Measurements from ENCODE around the gene CCDC6.
"Not testable (repeated sequence)": the region's sequence is repeated elsewhere in the genome, so short reads cannot be mapped to it uniquely, and the experiment has no call there.

The CCDC6 gene

DNA sequence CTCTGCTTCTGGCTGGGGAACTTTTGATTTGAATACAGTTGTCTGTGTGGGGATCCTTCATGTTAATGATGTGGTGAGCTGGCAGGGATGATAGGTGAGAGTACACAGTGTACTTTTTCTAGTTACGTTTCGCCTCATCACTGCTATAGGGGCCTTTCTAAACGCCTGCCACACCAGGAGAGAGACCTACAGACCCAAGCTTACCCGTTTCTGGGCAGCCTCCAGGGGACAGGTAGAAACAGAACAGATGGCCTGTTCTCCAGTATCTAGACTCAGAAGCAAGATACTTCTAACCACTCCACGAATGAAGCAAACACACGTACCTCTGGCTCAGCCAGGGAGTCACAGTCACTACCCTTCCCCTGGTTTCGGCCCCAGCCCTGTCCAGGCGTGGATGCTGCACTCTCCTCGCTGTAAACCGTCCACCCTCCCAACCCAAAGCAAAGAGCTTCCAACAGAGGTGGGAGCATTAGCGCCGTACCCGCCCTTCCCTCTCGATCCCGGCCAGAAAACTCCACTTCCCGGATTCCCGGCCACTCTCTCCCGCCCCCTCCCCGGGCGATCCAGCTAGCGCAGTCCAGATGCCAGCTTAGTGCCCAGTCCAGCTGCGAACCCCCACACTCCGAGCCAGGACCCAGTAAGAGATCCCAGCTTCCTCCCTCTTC, 1.2 kb downstream of the CCDC6 start:
- peak; percentile 19 for DNase-seq

DNA sequence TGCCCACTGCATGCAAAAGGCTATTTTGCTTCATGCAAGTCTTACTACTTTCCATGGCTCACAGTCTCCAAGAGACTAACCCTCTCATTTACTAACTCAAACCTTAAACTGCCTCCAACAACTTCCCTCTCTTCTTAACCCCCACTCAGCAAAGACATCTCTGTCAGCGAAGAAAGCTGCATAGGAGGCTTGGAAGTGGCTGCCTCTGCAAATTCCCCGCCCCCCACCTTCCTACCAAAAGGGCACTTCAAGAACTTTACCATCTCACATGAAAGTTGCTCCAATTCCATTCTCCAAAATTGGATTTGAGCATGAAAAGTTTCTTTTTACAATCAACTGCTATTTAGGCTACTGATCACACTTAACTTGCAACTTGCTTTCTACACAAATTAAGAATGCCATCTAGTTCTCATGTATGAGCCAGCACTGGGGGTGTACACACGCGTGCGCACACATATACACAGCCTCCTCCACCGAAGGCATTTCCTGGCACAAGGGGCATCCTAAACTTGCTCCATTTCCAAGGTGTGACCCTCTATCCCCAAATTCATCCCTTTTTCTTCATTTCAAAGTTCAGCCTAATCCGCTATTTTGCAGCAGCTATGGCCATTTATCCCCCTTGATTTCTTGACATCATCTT, 1.8 kb downstream of the CCDC6 start:
- DNase-seq, result no peak

DNA sequence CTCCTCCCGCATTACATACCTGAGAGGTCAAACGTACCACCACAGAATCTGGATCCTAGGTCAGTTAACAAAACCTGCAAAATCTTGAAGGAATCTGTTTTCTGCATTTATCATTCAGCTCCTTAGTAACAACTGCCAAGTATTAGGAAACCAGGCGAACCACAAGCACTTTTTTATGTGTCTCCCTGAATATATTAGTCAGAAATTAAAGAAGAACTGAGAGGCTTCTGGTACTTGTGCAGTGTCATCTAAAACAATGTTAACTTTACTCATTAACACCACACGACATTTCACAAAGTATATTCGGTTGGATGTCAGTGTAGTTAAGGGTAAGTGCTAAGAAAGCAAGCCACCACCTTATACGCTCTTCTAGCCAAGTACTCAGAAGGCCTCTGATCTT, 2.5 kb downstream of the CCDC6 start:
- DNase-seq, result no peak

DNA sequence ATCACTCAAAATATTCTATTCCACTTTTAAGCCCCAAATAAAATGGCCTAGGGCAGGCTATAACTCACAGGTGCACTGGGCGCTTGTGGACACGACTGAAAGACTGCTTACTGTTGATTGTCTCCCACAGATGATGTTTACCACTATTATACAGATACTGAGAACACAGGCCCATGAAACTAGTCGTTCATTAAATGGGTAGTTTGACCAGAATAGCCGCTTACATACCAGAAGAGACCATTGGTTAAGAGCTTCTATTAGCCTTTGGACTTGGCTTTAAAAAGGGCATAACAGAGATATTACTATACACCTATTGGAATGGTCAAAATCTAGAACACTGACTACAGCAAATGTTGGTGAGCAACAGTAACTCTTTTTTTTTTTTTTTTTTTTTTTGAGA, 4.3 kb downstream of the CCDC6 start:
- no peak for DNase-seq

DNA sequence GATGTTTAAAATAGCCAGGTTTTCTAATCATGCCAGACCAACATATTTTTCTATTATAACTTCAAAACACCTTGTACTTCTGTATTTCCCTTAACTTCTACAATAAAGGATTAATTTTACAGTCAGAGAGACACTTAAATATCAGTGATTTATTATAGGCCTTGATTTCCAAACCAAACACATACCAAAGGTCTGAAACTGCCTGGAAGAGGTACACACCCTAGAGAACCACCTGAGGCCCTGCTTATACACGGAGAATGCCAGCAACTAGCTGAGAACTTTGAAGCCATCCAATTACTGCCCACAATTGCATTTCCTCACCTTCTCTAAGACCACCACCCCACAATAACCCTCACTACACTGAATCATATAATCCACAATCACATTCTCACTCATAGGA, 4.9 kb downstream of the CCDC6 start:
- no peak for DNase-seq

DNA sequence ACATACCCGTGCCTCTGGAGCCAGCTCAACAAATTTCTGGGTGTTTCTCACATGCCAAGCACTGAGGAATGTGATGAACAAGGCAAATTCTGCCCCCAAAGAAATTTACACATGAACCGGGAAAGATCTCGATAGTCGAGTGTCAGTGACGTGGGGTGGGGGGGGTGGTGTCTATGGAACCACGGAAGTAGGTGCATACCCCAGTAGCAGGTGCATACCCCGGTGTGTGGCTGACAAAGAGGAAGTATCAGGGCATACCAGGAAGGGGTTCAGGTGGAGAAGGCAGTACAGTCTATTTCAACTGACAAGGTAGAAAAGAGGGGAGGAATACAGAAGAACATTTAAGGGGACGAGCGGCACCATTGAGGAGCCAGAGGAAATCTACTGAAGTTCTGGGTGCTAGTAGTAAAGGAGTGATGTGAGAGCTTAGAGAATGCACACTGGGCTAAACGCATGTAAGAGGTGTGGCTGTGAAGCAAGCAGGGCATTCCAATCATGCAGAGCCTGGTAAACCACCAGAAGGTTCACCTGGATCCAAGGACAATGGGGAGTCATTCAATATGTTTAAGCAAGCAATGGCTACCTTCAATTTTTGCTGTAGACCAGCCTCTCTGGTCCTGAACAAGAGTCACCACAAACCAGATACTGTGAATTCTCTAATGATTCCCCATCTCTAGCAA, 6.2 kb downstream of the CCDC6 start:
- no peak for DNase-seq

DNA sequence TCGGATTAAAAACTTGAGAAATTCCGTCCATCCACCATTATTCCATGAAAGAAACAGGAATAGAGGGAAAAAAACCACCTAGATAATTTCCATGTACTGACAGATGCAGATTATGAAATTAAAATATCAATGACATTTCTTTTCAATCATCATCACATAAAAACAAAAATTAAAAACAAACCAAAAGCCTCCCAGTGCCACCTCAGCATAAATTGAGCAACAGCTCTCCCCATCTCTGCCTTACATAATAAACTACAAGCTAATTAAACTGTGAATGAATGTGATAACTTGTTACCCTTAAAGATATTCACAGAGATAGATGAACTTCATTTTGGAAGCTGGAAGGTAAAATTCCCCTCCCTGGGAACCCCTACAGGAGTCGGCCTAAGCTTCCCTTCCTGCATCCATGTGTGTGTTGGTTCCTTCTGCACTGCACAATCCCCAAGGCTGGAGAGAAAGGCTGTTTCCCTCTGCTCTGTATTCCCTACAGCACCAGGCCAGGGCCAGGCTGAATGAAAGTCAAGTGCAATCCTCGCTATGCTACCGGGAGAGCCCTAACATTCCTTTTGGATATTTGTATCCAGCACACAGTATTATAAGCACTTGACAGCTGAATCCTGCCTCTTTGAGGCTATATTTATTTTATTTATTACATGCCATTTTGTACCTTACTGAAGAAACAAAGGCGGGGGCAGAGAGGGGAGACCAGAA, 8.1 kb downstream of the CCDC6 start:
- DNase-seq, result no peak

DNA sequence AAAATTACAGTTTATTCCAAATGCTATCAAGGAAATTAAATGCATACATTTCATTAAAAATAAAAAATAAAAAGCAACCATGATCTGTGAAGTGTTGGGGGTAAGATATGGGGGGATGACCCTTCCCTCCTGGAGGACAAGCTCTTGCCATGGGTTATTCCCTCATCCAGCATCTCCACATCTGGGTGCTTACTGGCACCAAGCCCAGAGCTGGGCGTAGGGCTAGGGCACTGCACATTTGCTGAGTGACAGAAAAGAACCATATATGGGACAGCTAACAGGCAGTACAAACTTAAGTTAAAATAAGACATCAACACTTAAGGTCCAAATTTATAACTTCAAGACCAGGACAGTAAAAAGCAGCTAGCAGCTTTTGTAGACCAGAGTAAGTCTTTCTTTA, 10.2 kb downstream of the CCDC6 start:
- no peak for DNase-seq

DNA sequence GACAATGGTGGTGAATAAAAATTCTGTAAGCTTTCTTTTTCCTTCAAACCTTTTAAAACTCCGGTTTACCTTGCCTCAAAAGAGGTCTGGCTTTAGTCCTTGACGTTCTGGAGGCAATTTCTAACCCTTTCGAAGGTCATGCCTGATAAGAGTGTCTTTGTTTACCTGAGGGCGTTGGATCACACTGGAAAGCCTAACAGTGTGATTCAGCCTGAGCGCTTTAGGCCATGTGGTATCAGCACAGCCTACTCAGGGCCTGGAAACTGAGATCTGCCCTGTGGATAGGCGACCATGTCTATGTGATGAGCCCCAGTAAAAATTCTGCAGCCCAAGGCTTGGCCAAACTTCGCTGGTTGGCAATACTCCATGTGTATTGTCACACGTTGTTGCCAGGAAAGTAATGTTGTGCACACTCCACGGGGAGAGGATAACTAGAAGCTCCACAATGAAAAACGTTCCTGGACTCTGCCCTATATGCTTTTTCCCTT, 10.7 kb downstream of the CCDC6 start:
- DNase-seq, result no peak

DNA sequence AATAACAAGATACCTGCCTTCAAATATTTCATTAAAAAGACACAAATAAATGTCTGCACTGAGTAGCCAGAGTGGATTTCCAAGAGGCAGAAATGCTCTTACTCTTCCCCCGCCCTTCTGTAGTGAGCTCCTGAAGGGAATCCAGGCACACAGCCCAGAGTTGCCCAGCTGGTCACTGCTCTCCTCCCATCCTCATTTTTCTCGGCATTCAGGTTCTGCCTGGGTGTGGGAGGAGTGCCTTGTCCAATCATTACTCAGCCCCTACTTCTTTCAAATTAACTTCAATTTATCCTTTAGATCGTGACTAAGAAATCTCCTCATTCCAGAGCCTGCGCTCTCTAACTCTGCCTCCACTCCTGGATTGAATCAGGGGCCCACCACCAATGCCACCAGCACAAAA, 12.2 kb downstream of the CCDC6 start:
- no peak for DNase-seq

DNA sequence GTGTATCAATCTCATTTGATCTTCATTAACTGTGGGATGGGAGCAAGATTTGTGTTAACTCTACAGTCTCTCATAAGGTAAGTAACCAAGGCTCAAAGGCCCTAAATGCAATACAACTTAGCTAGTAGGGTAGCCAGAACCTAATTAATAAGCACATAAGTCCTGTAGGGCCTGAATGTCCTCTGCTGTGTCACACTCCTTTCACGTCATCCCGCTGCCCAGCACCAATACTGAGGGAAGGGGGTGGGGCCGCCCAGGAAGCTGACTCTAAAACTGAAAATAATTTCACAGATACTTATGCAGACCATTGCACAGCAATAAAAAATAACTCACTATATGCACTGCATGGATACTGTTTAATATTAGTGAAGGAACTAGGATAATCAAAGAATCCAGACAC, 13.7 kb downstream of the CCDC6 start:
- DNase-seq, result no peak

DNA sequence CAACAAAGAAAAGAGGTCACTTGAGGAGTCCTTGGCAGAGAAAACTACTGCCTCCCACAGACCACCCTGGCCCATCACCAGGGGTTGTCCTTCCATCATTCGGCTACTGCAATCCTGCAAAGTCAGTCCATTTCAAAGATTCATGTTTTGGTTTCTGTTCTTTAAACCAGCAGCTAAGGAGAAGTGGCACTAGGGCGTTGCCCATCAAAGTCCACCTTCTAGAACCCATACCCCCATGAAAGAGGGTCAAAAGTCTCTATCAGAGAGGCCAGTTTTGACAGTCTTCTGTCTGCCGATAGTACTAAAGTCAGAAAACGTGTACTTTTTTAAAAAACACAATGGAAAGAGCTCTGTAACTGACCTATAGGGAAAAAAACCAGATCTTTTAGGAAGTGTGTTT, 14.4 kb downstream of the CCDC6 start:
- DNase-seq, result no peak

DNA sequence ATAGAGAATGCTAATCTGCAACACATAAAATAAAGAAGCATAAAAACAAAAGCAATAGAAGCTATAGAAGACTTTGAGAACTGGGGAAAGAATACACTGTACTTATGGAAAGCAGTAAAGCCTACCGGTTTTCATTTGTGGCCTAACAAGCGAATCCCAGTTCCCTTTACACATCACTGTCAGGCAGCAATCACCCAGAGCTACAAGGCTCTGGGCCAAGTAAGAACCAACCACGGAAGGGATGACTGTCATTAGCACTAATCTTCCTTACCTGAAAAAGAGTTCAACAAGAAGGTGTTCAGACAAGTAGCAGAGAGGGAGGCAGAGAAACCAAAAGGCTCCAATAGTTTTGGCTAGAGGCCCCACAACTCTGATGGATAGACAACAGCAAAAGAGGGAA, 15.0 kb downstream of the CCDC6 start:
- DNase-seq, result no peak

DNA sequence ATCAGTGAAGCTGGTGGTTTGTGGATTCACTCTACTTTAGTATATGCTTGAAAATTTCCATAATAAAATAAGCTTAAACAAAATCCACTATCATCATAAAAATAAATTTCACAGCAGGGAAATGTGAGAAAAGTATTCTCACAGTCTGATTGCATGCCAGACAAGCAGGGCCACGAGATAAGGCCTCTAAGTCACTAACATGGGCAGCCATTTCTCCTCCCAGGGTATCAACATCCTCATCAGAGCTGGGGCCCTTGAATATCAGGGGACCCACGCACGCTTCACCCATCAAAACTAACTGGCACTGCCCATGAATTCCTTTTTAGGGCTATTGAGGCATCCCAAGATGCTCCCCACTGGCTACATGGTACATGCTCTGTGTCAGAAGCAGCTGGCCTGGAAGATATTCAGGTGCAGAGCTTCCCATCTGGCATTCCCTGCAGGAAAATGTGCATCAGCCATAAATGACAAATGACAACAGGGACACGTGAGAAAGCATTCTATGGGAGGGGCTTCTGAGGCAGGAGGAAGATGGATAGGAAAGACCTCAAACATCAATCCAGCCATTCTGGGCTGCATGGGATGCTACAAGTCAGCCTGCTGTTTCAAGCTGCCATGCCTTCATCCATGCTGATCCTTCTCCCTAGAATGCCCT, 17.4 kb downstream of the CCDC6 start:
- no peak for DNase-seq

DNA sequence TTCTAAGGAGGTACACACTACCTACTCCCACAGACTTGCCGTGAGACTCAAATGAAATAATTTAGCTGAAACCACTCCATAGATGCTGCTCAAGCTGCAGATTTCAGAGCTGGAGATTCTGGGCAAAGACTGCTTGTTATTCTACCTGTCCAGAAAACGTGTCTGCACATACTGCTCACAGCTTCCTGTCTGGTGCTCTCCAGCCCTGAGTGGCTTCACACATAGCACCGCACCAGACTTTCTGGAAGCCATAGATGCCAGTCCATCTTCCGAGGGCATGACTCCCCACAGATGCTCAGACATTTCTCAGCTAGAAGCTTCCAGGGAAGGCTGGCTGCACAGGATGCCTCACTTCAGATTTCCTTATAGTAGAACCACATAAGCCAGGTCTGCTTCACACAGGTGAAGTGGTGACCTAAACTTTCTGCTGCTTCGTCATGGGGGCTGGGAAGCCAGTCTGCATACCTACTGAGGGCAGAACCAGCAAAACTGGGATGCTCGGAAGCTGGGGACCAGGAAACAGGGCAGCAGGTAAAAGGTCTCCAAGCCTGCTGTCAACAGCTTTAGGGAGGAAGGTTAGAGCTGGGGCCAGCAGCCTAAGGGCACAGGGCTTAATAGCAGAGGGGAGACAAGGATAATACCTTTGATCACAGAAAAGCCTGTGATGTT, 18.2 kb downstream of the CCDC6 start:
- DNase-seq, result no peak

DNA sequence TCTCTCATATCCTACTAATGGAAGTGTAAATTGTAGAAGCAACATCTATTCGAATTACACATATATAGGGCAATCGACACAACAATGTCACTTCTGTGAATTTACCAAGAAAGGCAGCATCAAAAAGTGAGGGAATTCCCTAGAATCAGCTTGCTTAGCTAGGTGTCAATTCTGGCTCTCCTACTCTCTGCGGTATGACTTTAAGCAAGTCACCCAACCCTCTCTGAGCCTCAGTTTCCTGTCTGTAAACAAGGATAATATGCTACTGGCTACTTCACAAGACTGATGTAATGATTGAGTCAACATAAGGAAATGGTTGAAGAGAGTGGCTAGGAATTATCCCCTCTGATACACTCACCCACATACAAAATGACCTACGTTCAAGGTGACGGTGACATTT, 19.4 kb downstream of the CCDC6 start:
- no peak for DNase-seq

DNA sequence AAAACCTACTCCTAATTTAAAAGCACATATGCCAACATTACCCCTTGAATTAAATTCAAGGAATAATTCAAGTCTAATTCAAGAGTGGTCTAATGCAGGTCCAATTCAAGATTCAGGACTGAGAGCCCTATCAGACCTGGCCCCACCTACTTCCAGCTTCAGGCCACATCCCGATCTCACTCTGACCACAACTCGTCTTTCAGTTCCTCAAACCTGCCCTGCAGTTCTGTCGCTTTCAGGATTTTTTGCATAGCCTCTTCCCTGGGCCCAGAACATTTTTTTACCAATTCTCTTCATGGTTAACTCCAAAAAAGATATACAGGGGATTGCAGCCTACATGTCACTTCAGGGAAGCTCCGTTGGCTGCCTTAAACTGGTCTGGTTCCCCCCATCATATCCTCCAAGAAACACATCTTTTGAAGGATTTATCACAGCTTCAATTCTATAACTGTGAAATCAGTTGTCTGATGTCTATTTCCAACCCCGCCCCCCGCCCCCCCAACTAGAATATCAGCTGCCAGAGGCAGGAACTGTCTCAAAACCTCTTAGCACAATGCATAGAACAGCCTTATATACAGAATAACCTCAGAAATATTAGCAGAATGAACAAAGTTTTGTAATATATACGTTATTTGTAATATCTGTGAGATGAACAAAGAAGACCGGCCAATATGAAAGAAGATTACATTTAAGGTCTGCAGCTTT, 20.8 kb downstream of the CCDC6 start:
- no peak for DNase-seq

DNA sequence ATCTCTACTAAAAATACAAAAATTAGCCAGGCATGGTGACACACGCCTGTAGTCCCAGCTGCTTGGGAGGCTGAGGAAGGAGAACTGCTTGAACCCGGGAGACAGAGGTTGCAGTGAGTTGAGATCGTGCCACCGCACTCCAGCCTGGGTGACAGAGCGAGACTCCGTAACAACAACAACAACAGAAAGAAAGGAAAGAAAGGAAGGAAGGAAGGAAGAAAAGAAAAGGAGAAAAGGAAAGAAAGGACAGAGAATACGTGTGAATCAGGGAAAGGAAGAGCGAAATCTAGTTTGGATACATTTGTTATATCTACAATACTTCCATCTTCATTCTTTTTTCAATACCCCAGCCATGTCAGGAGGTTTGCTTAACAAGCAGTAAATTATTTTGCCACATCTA, 21.5 kb downstream of the CCDC6 start:
- DNase-seq, result not testable (repeated sequence)

DNA sequence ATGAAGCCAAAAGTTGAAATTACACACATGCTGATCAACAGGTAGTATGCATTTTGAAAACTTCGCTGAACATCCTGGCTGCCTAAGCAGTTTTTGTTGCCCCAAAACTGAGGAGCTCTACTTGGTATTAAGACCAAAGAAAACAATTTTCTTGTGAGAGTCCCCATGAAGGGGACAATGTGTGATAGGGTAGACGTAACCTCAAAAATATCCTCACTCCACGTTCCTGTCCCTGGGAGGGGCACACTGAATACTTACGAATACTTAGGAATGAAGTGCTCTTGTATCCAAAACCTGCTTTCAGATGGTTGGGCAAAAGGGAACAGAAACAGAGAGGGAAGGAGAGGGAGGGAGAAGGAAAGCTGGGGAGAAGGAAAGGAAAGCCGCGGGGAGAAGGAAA, 24.7 kb downstream of the CCDC6 start:
- DNase-seq, result no peak

DNA sequence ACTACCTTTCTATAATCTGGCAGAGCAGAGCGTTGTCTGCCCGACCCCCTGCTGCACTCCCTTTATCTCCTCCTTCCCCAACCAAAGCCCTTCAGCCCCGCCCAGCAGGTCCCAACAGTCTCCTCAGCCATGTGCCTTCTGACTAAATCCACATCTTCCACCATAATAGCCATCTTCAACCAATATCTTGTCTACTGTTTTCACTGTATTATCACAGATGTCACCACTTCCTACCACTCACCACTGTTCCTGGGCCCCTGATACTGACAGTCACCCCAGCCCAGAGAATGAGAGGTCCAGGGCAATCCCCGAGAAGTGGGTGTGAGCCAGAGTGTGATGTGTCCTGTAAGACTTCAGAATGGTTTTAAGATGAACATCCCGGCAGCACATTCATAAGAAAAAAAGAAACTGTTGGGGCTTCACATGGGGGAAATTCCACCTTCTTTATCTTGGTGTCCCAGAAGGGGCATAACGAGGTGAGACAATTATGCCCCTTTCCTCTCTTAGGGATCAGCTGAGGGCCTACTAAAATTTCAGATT, 25.3 kb downstream of the CCDC6 start:
- DNase-seq, result no peak

DNA sequence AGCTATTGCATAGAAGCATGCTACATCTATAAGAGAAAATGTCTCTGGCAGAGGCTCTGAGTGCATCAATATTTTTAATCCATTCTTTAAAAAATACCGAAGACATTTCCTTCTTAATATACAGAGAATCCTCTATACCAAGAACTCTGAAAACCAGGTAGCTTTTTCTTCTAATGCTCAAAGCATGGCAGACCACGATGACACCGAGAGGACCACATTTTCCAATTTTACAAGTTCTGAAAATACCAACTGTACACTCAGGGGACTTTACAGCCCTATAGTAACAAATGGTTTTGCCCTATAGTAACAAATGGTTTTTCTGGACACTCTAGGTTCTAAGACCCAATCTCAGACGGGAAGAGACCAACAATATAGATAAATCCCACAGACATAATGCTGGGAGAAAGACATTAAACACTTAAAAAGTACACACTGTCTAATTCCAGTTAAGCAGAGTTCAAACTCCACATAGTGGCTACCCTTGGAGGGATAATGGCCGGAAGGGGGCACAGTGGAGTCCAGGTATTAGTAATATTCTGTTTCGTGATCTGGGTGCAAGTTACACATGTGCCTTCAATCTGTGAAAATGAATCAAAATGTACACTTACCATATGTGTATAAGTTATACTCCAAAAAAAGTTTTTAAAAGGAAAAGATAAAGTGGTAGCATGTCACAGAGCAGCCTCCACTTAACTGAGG, 26.2 kb downstream of the CCDC6 start:
- no peak for DNase-seq

Measured in NCI-H1092 treated with DMSO at 0.1 percent for 48 hours (cell line).